Stimulated activated naive CD4-positive, alpha-beta T cell (primary cell): ENCODE results near the gene MEGF11.

Source experiments
- DNase-seq, 6 experiments: peaks; one replicate each; lab custom pipeline; 2025; lab: John Stamatoyannopoulos, UW

MEGF11 gene

GRCh38 chr15:66215811-66216210 is 37.7 kb downstream of the MEGF11 start:
- DNase-seq: no peak

- DNase-seq: no peak
Measured at GRCh38 chr15:66214246-66214645, 39.3 kb downstream of the MEGF11 start.

GRCh38 chr15:66212563-66212921 is 41.0 kb downstream of the MEGF11 start:
- no peak for DNase-seq

- DNase-seq: no peak
Measured at GRCh38 chr15:66211670-66212562, 41.6 kb downstream of the MEGF11 start.

GRCh38 chr15:66210684-66211083 is 42.9 kb downstream of the MEGF11 start:
- no peak for DNase-seq

GRCh38 chr15:66198757-66199156 is 54.8 kb downstream of the MEGF11 start:
- no peak for DNase-seq

GRCh38 chr15:66196602-66197001 is 56.9 kb downstream of the MEGF11 start:
- no peak for DNase-seq

- DNase-seq: no peak
Measured at GRCh38 chr15:66195621-66196230, 57.8 kb downstream of the MEGF11 start.

- no peak for DNase-seq
Measured at GRCh38 chr15:66193066-66193465, 60.5 kb downstream of the MEGF11 start.

GRCh38 chr15:66190746-66191145 is 62.8 kb downstream of the MEGF11 start:
- no peak for DNase-seq

GRCh38 chr15:66189291-66189690 is 64.3 kb downstream of the MEGF11 start:
- DNase-seq: no peak

GRCh38 chr15:66188464-66188863 is 65.1 kb downstream of the MEGF11 start:
- no peak for DNase-seq

GRCh38 chr15:66187271-66187670 is 66.3 kb downstream of the MEGF11 start:
- DNase-seq: no peak

- no peak for DNase-seq
Measured at GRCh38 chr15:66186049-66186825, 67.3 kb downstream of the MEGF11 start.

GRCh38 chr15:66184936-66185790 is 68.4 kb downstream of the MEGF11 start:
- DNase-seq: no peak

- DNase-seq: no peak
Measured at GRCh38 chr15:66184492-66184891, 69.1 kb downstream of the MEGF11 start.

- no peak for DNase-seq
Measured at GRCh38 chr15:66180531-66181097, 72.9 kb downstream of the MEGF11 start.

GRCh38 chr15:66178531-66178910 is 75.0 kb downstream of the MEGF11 start:
- no peak for DNase-seq

- no peak for DNase-seq
Measured at GRCh38 chr15:66172324-66172980, 81.1 kb downstream of the MEGF11 start.

- no peak for DNase-seq
Measured at GRCh38 chr15:66171841-66172240, 81.7 kb downstream of the MEGF11 start.

- no peak for DNase-seq
Measured at GRCh38 chr15:66170716-66171115, 82.8 kb downstream of the MEGF11 start.
